ENCODE data around the gene PPP1R27. TPM values are rescaled to one million over a fixed set of nuclear protein-coding genes. Genes with fewer than 3 reads are reported as not detected.

Gene PPP1R27
- polyA plus RNA-seq, 3 donors: 0.22 to 1.5 (median 0.33) TPM

DNA sequence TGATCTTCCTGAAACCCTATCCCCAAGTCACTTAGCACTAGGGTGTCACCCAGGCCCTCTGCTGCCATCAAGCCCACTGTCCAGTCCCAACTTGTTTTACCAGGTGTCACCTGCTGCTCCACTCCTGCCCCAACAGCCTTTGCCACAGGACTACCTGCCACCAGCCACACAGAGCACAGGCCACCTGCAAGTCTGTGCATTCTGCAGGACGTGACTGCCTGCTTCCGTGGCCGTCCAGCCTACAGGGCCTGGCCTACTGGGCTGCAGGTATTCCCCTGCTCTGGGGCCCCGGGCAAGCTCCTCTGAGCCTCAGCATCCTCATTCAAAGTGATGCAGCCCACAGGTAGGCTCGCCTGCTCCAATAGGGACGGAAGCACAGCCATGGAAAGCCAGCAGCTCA is 5.0 kb downstream of the PPP1R27 start:
- Mint-ChIP-seq H3K36me3 (peaks cover 4 to 8% of the 10 kb centered on the region in 2 donors), H3K9me3 (peaks cover 0 to 2% (median 0%) of the 10 kb centered on the region in 7 donors), H3K27me3 (ENCODE audit: low read depth in 3 of 3) (peaks cover 0 to 1% (median 0%) of the 10 kb centered on the region in 3 donors), H3K27ac (peak overlapping the region in 1 of 7 donors; percentile 55), H3K4me1 (peaks cover 25% of the 10 kb centered on the region), H3K4me3 (no peak overlapping the region)
- no peak overlapping the region for H3K4me2 ChIP-seq (replicated peaks; ENCODE audit: extremely low read depth, low read length, poor library complexity, severe bottlenecking)
- H2AFZ ChIP-seq (ENCODE audit: insufficient read depth, low read depth, low read length, poor library complexity, severe bottlenecking): no peak overlapping the region
- no peak for DNase-seq
- H3K27ac ChIP-seq (ENCODE audit: low read depth in 1 of 2, low read length in 2 of 2): no peak overlapping the region
- peaks cover 65% of the 10 kb centered on the region for H3K79me2 ChIP-seq (ENCODE audit: insufficient read depth, low read length)
- intact Hi-C loops (cut with micrococcal nuclease): loop anchor here in 1 of 2 donors (5.0 kb wide), 1 partner anchor 42 kb away; the partner anchor contains the start of gene ARHGDIA
- no peak overlapping the region for H3K4me3 ChIP-seq (replicated peaks in 1 of 3; ENCODE audit: low read depth in 2 of 3, low read length in 3 of 3)
- no peaks in the 10 kb centered on the region for H3K36me3 ChIP-seq (replicated peaks in 1 of 2; ENCODE audit: control insufficient read depth in 1 of 2, insufficient read depth in 2 of 2, low read length in 2 of 2)
- peaks cover 31 to 36% of the 10 kb centered on the region in 2 donors for H3K4me1 ChIP-seq (ENCODE audit: control insufficient read depth in 1 of 2, insufficient read depth in 2 of 2, low read length in 2 of 2)
- H3K27me3 ChIP-seq (ENCODE audit: control insufficient read depth in 2 of 2, insufficient read depth in 2 of 2, low read length in 2 of 2): no peaks in the 10 kb centered on the region
- no peak overlapping the region for H3K9ac ChIP-seq (ENCODE audit: insufficient read depth, low read length, poor library complexity, severe bottlenecking)
- TF ChIP-seq, protein P1, sequence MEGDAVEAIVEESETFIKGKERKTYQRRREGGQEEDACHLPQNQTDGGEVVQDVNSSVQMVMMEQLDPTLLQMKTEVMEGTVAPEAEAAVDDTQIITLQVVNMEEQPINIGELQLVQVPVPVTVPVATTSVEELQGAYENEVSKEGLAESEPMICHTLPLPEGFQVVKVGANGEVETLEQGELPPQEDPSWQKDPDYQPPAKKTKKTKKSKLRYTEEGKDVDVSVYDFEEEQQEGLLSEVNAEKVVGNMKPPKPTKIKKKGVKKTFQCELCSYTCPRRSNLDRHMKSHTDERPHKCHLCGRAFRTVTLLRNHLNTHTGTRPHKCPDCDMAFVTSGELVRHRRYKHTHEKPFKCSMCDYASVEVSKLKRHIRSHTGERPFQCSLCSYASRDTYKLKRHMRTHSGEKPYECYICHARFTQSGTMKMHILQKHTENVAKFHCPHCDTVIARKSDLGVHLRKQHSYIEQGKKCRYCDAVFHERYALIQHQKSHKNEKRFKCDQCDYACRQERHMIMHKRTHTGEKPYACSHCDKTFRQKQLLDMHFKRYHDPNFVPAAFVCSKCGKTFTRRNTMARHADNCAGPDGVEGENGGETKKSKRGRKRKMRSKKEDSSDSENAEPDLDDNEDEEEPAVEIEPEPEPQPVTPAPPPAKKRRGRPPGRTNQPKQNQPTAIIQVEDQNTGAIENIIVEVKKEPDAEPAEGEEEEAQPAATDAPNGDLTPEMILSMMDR (IDR thresholded peaks at IDR 0.05): no peak
- peaks cover 10% of the 10 kb centered on the region for H4K20me1 ChIP-seq (ENCODE audit: insufficient read depth, low read length)
- 100% methylated on average over 6 of the region's 6 CpGs for WGBS (ENCODE audit: insufficient coverage)
- H3K9me3 ChIP-seq (replicated peaks in 1 of 2; ENCODE audit: control insufficient read depth in 1 of 2, insufficient read depth in 1 of 2, low read length in 2 of 2): no peaks in the 10 kb centered on the region

DNA sequence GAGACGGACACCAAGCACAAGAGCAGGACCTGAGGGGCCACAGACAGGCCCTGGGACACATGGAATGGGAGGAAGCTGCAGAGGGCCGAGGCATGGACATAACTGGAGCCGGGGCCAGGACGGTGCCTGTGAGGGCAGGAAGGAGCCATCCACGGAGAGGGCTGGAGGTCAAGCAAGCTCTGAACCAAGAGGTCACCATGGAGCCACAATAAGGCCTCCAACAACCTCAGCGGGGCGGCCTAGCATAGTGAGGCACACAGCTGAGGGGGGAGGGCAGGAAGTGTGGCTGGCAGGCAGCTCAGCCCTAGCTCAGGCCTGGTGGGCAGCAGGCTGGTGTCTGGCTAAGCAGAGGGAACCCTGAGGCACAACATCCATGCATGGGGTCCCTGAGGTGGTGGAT is 6.2 kb downstream of the PPP1R27 start:
- Histone ChIP-seq H3K36me3 (replicated peaks in 1 of 2; ENCODE audit: control insufficient read depth in 1 of 2, insufficient read depth in 2 of 2, low read length in 2 of 2) (peaks cover 3 to 4% of the 10 kb centered on the region in 2 donors), H3K27ac (ENCODE audit: low read depth in 1 of 2, low read length in 2 of 2) (no peak overlapping the region), H3K4me2 (replicated peaks; ENCODE audit: extremely low read depth, low read length, poor library complexity, severe bottlenecking) (no peak overlapping the region), H2AFZ (ENCODE audit: insufficient read depth, low read depth, low read length, poor library complexity, severe bottlenecking) (no peak overlapping the region), H3K4me3 (replicated peaks in 1 of 3; ENCODE audit: low read depth in 2 of 3, low read length in 3 of 3) (no peak overlapping the region), H4K20me1 (ENCODE audit: insufficient read depth, low read length) (peaks cover 14% of the 10 kb centered on the region), H3K4me1 (ENCODE audit: control insufficient read depth in 1 of 2, insufficient read depth in 2 of 2, low read length in 2 of 2) (peaks cover 21 to 24% of the 10 kb centered on the region in 2 donors), H3K79me2 (ENCODE audit: insufficient read depth, low read length) (peaks cover 53% of the 10 kb centered on the region), H3K27me3 (ENCODE audit: control insufficient read depth in 2 of 2, insufficient read depth in 2 of 2, low read length in 2 of 2) (no peaks in the 10 kb centered on the region), H3K9ac (ENCODE audit: insufficient read depth, low read length, poor library complexity, severe bottlenecking) (peak overlapping the region; percentile 9), H3K9me3 (replicated peaks in 1 of 2; ENCODE audit: control insufficient read depth in 1 of 2, insufficient read depth in 1 of 2, low read length in 2 of 2) (no peaks in the 10 kb centered on the region)
- no peak for DNase-seq
- H3K4me1 Mint-ChIP-seq: peaks cover 20% of the 10 kb centered on the region
- no peak overlapping the region for H3K4me3 Mint-ChIP-seq
- peaks cover 10 to 14% of the 10 kb centered on the region in 2 donors for H3K36me3 Mint-ChIP-seq
- peak overlapping the region in 2 of 7 donors; percentile 15 to 70 for H3K27ac Mint-ChIP-seq
- 80% methylated on average over 7 of the region's 7 CpGs for WGBS (ENCODE audit: insufficient coverage)
- intact Hi-C loops (cut with micrococcal nuclease): no loop called here
- TF ChIP-seq, protein P1 (IDR thresholded peaks at IDR 0.05): no peak
- H3K27me3 Mint-ChIP-seq (ENCODE audit: low read depth in 3 of 3): peaks cover 0 to 1% (median 0%) of the 10 kb centered on the region in 3 donors
- peaks cover 0 to under 1% (median 0%) of the 10 kb centered on the region in 7 donors for H3K9me3 Mint-ChIP-seq
